Measurements from ENCODE around the gene TTLL5. TPM values are rescaled to one million over a fixed set of nuclear protein-coding genes. Genes with fewer than 3 reads are reported as not detected.

TTLL5 gene
- total and polyA plus RNA-seq, 8 donors, result 10.1 to 48.4 (median 17.3) TPM

- no peak for TF ChIP-seq POLR2AphosphoS5 (IDR thresholded peaks at IDR 0.05)
- TF ChIP-seq EP300 (IDR thresholded peaks at IDR 0.05), result no peak
- TF ChIP-seq CTCF (IDR thresholded peaks at IDR 0.05), result no peak
- no peak for TF ChIP-seq POLR2A (IDR thresholded peaks at IDR 0.05)
- H3K4me3 ChIP-seq, result no peak overlapping the region
- peaks cover 0 to 13% (median 12%) of the 10 kb centered on the region in 4 donors for H3K36me3 ChIP-seq
- intact Hi-C loops (cut with DNase I; ENCODE audit: low total_unique reads), result loop anchor here (10.0 kb wide), 1 partner anchor 169 kb away; no protein-coding TSS in a partner anchor
- H3K27me3 ChIP-seq, result no peaks in the 10 kb centered on the region
- H3K9me3 ChIP-seq, result no peaks in the 10 kb centered on the region
- no peaks in the 10 kb centered on the region for H3K4me1 ChIP-seq
- DNase-seq, result no peak
- no peak overlapping the region for H3K27ac ChIP-seq
Measured at GRCh38 chr14:75805646-75806045, 144.6 kb downstream of the TTLL5 start.

GRCh38 chr14:75806352-75806832 is 145.3 kb downstream of the TTLL5 start:
- Histone ChIP-seq H3K4me1 (peaks cover 0 to 2% (median under 1%) of the 10 kb centered on the region in 4 donors), H3K9me3 (no peaks in the 10 kb centered on the region), H3K27me3 (no peaks in the 10 kb centered on the region), H3K27ac (no peak overlapping the region), H3K36me3 (peaks cover 0 to 13% (median 10%) of the 10 kb centered on the region in 4 donors), H3K4me3 (no peak overlapping the region)
- no peak for DNase-seq
- WGBS, 5 donors, result 60 to 88% (median 81%) methylated on average over 2 of the region's 2 CpGs
- no peak for TF ChIP-seq POLR2A (IDR thresholded peaks at IDR 0.05)
- TF ChIP-seq CTCF (IDR thresholded peaks at IDR 0.05), result no peak
- no peak for TF ChIP-seq POLR2AphosphoS5 (IDR thresholded peaks at IDR 0.05)
- TF ChIP-seq EP300 (IDR thresholded peaks at IDR 0.05), result no peak
- intact Hi-C loops (cut with DNase I; ENCODE audit: low total_unique reads), result loop anchor here (10.0 kb wide), 1 partner anchor 168 kb away; no protein-coding TSS in a partner anchor

GRCh38 chr14:75807667-75808360 is 146.8 kb downstream of the TTLL5 start:
- no peak overlapping the region for H3K27ac ChIP-seq
- 88 to 96% (median 93%) methylated on average over 6 of the region's 6 CpGs for WGBS, 5 donors

GRCh38 chr14:75811136-75811829 is 150.2 kb downstream of the TTLL5 start:
- TF ChIP-seq POLR2AphosphoS5 (IDR thresholded peaks at IDR 0.05) (no peak), POLR2A (IDR thresholded peaks at IDR 0.05) (no peak), CTCF (IDR thresholded peaks at IDR 0.05) (no peak), EP300 (IDR thresholded peaks at IDR 0.05) (no peak)
- peak overlapping the region in 2 of 5 donors; percentile 33 to 44 for H3K27ac ChIP-seq
- H3K36me3 ChIP-seq, result peaks cover 0 to 9% (median 2%) of the 10 kb centered on the region in 4 donors
- H3K9me3 ChIP-seq, result no peaks in the 10 kb centered on the region
- no peak overlapping the region for H3K4me3 ChIP-seq
- intact Hi-C loops (cut with DNase I; ENCODE audit: low total_unique reads), result no loop called here
- no peaks in the 10 kb centered on the region for H3K27me3 ChIP-seq
- H3K4me1 ChIP-seq, result peaks cover 0 to 18% (median 8%) of the 10 kb centered on the region in 4 donors
- no peak for DNase-seq
- 36 to 64% (median 46%) methylated on average over 7 of the region's 7 CpGs for WGBS, 5 donors

More at GRCh38 chr14:75807667-75808360, 146.8 kb downstream of the TTLL5 start:
- no peak for DNase-seq
- TF ChIP-seq POLR2AphosphoS5 (IDR thresholded peaks at IDR 0.05), result no peak
- no peak for TF ChIP-seq POLR2A (IDR thresholded peaks at IDR 0.05)
- Histone ChIP-seq H3K9me3 (no peaks in the 10 kb centered on the region), H3K4me3 (no peak overlapping the region), H3K4me1 (peaks cover 0 to 17% (median 7%) of the 10 kb centered on the region in 4 donors), H3K27me3 (no peaks in the 10 kb centered on the region), H3K36me3 (peaks cover 0 to 16% (median 11%) of the 10 kb centered on the region in 4 donors)
- intact Hi-C loops (cut with DNase I; ENCODE audit: low total_unique reads), result loop anchor here (10.0 kb wide), 1 partner anchor 167 kb away; no protein-coding TSS in a partner anchor
